ENCODE data around the gene ONECUT3. TPM values are rescaled to one million over a fixed set of nuclear protein-coding genes. Genes with fewer than 3 reads are reported as not detected.
A peak's percentile ranks its signal among the peaks of the same experiment; 100 is the strongest.

The ONECUT3 gene
- total RNA-seq, 6 experiments from 2014 or later, result not detected

GRCh38 chr19:1773184-1773583 is 19.9 kb downstream of the ONECUT3 start:
- 34% methylated on average over 8 of the region's 8 CpGs for WGBS (ENCODE audit: insufficient coverage, low coverage, low lambda C conversion rate, missing lambda C conversion rate)
- ATAC-seq, result no peak
- H3K27me3 ChIP-seq, result peaks cover 0 to 20% of the 10 kb centered on the region in 2 donors

GRCh38 chr19:1774989-1775772 is 21.9 kb downstream of the ONECUT3 start:
- ATAC-seq (peak; percentile 31 to 57 (median 46)), DNase-seq (no peak)
- Histone ChIP-seq H3K27ac (no peak overlapping the region), H3K4me3 (no peak overlapping the region), H3K27me3 (peaks cover 0 to 27% of the 10 kb centered on the region in 2 donors), H3K36me3 (no peaks in the 10 kb centered on the region), H3K9me3 (no peaks in the 10 kb centered on the region), H3K4me1 (no peaks in the 10 kb centered on the region)
- intact Hi-C loops (cut with DNase I), result no loop called here
- WGBS (ENCODE audit: insufficient coverage, low coverage, low lambda C conversion rate, missing lambda C conversion rate), result 9% methylated on average over 39 of the region's 59 CpGs
- TF ChIP-seq, protein P1, sequence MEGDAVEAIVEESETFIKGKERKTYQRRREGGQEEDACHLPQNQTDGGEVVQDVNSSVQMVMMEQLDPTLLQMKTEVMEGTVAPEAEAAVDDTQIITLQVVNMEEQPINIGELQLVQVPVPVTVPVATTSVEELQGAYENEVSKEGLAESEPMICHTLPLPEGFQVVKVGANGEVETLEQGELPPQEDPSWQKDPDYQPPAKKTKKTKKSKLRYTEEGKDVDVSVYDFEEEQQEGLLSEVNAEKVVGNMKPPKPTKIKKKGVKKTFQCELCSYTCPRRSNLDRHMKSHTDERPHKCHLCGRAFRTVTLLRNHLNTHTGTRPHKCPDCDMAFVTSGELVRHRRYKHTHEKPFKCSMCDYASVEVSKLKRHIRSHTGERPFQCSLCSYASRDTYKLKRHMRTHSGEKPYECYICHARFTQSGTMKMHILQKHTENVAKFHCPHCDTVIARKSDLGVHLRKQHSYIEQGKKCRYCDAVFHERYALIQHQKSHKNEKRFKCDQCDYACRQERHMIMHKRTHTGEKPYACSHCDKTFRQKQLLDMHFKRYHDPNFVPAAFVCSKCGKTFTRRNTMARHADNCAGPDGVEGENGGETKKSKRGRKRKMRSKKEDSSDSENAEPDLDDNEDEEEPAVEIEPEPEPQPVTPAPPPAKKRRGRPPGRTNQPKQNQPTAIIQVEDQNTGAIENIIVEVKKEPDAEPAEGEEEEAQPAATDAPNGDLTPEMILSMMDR (IDR thresholded peaks at IDR 0.05), result peak; percentile 39 to 56 (median 44)
- no peak for TF ChIP-seq POLR2A (IDR thresholded peaks at IDR 0.05)

More at GRCh38 chr19:1773184-1773583, 19.9 kb downstream of the ONECUT3 start:
- no peak overlapping the region for H3K4me3 ChIP-seq
- H3K36me3 ChIP-seq, result no peaks in the 10 kb centered on the region
- no peak for DNase-seq
- H3K4me1 ChIP-seq, result no peaks in the 10 kb centered on the region
- intact Hi-C loops (cut with DNase I), result no loop called here
- no peaks in the 10 kb centered on the region for H3K9me3 ChIP-seq
- H3K27ac ChIP-seq, result no peak overlapping the region
- TF ChIP-seq, protein P1 (IDR thresholded peaks at IDR 0.05), result no peak
- TF ChIP-seq POLR2A (IDR thresholded peaks at IDR 0.05), result no peak

- peak in 1 of 3 donors; percentile 42 for DNase-seq
- 17% methylated on average over 16 of the region's 50 CpGs for WGBS (ENCODE audit: insufficient coverage, low coverage, low lambda C conversion rate, missing lambda C conversion rate)
- Histone ChIP-seq H3K4me3 (no peak overlapping the region), H3K36me3 (no peaks in the 10 kb centered on the region), H3K27me3 (peaks cover 0 to 27% of the 10 kb centered on the region in 2 donors), H3K27ac (no peak overlapping the region), H3K4me1 (no peaks in the 10 kb centered on the region), H3K9me3 (no peaks in the 10 kb centered on the region)
- no peak for ATAC-seq
- intact Hi-C loops (cut with DNase I), result no loop called here
- TF ChIP-seq, protein P1 (IDR thresholded peaks at IDR 0.05), result no peak
- TF ChIP-seq POLR2A (IDR thresholded peaks at IDR 0.05), result no peak
These were observed 22.8 kb downstream of the ONECUT3 start for GRCh38 chr19:1775951-1776605.

- no peak overlapping the region for H3K4me3 ChIP-seq
- H3K9me3 ChIP-seq, result no peaks in the 10 kb centered on the region
- ATAC-seq, result no peak
- no peaks in the 10 kb centered on the region for H3K4me1 ChIP-seq
- H3K36me3 ChIP-seq, result no peaks in the 10 kb centered on the region
- no peak for DNase-seq
- WGBS (ENCODE audit: insufficient coverage, low coverage, low lambda C conversion rate, missing lambda C conversion rate), result 4% methylated on average over 22 of the region's 23 CpGs
- TF ChIP-seq, protein P1 (IDR thresholded peaks at IDR 0.05), result no peak
- TF ChIP-seq POLR2A (IDR thresholded peaks at IDR 0.05), result no peak
- intact Hi-C loops (cut with DNase I), result no loop called here
- H3K27ac ChIP-seq, result no peak overlapping the region
- peaks cover 0 to 27% of the 10 kb centered on the region in 2 donors for H3K27me3 ChIP-seq
These were observed 23.4 kb downstream of the ONECUT3 start for GRCh38 chr19:1776606-1777147.
